Liver (tissue), 9 donors: ENCODE data around the gene TULP4. TPM values are rescaled to one million over a fixed set of nuclear protein-coding genes. Genes with fewer than 3 reads are reported as not detected.

Experiments
- DNase-seq: peaks from one replicate; pipeline ENCODE4 v3.0.0-alpha.2; 2017; ENCODE audit warnings: low spot score
- H3K27ac ChIP-seq, 2 donors: one replicate each; pipeline ENCODE4 v1.7.0; 2013; ENCODE audit warnings: inconsistent platforms in 2 of 2, low read length in 2 of 2, control low read depth in 1 of 2, low read depth in 1 of 2, mild to moderate bottlenecking in 1 of 2
- H3K27me3 ChIP-seq, 4 donors: one replicate each; pipeline versions ENCODE4 v1.6.1 to v1.7.0; 2013; ENCODE audit warnings: low read length in 3 of 4, inconsistent platforms in 1 of 4, mild to moderate bottlenecking in 1 of 4, moderate library complexity in 1 of 4; ENCODE audit not compliant: control insufficient read depth in 4 of 4, insufficient read depth in 4 of 4
- H3K36me3 ChIP-seq, 4 donors: one replicate each; pipeline versions ENCODE4 v1.6.1 to v1.7.0; 2013; ENCODE audit warnings: low read length in 3 of 4, mild to moderate bottlenecking in 3 of 4, low read depth in 1 of 4, moderate library complexity in 1 of 4; ENCODE audit not compliant: control insufficient read depth in 4 of 4, insufficient read depth in 3 of 4
- H3K4me1 ChIP-seq, 4 donors: one replicate each; pipeline versions ENCODE4 v1.6.1 to v1.7.0; 2013; ENCODE audit warnings: low read length in 3 of 4, mild to moderate bottlenecking in 3 of 4, moderate library complexity in 1 of 4; ENCODE audit not compliant: control insufficient read depth in 4 of 4, insufficient read depth in 4 of 4
- H3K4me3 ChIP-seq, 3 donors: one replicate each; pipeline versions ENCODE4 v1.6.1 to v1.7.0; 2013; ENCODE audit warnings: low read length in 3 of 3, control low read depth in 1 of 3, low read depth in 1 of 3, mild to moderate bottlenecking in 1 of 3
- H3K9ac ChIP-seq, 2 donors: one replicate each; pipeline ENCODE4 v1.7.0; 2013; ENCODE audit warnings: low read length in 2 of 2, mild to moderate bottlenecking in 2 of 2, moderate library complexity in 2 of 2, control low read depth in 1 of 2, low read depth in 1 of 2
- H3K9me3 ChIP-seq, 4 donors: one replicate each; pipeline versions ENCODE4 v1.6.1 to v1.7.0; 2013; ENCODE audit warnings: low read length in 3 of 4; ENCODE audit not compliant: control insufficient read depth in 4 of 4
- ATF3 ChIP-seq: IDR thresholded peaks from 2 replicates; pipeline ENCODE4 v1.6.1; 2016; ENCODE audit warnings: antibody characterized with exemption
- CTCF ChIP-seq: fragments of 150-350 bp; IDR thresholded peaks from 2 replicates; pipeline ENCODE4 v1.5.1; 2017; ENCODE audit warnings: improper control_type of control experiment, low read depth, low read length; ENCODE audit not compliant: missing input control
- EGR1 ChIP-seq, 2 donors: IDR thresholded peaks; 2 replicates each; pipeline ENCODE4 v1.6.1; 2016 to 2018; ENCODE audit warnings: antibody characterized with exemption in 2 of 2, low read depth in 2 of 2
- FOXA1 ChIP-seq: IDR thresholded peaks from 2 replicates; pipeline ENCODE4 v1.6.1; 2016; ENCODE audit warnings: antibody characterized with exemption
- FOXA2 ChIP-seq: IDR thresholded peaks from 2 replicates; pipeline ENCODE4 v1.6.1; 2016; ENCODE audit warnings: antibody characterized with exemption
- GABPA ChIP-seq, 2 donors: IDR thresholded peaks in 1 of 2; conservative IDR thresholded peaks in 1 of 2; 2 replicates each; pipeline ENCODE4 v1.6.1; 2016; ENCODE audit warnings: antibody characterized with exemption in 2 of 2, mild to moderate bottlenecking in 1 of 2, moderate library complexity in 1 of 2
- HNF4A ChIP-seq, 2 donors: conservative IDR thresholded peaks; 2 replicates each; pipeline ENCODE4 v1.6.1; 2016; ENCODE audit warnings: antibody characterized with exemption in 2 of 2, mild to moderate bottlenecking in 2 of 2
- HNF4G ChIP-seq: IDR thresholded peaks from 2 replicates; pipeline ENCODE4 v1.6.1; 2016; ENCODE audit warnings: antibody characterized with exemption
- JUND ChIP-seq, 2 donors: IDR thresholded peaks; 2 replicates each; pipeline ENCODE4 v1.6.1; 2016; ENCODE audit warnings: antibody characterized with exemption in 2 of 2
- MAX ChIP-seq: IDR thresholded peaks from 2 replicates; pipeline ENCODE4 v1.6.1; 2016; ENCODE audit warnings: antibody characterized with exemption
- NR2F2 ChIP-seq: IDR thresholded peaks from 2 replicates; pipeline ENCODE4 v1.6.1; 2016; ENCODE audit warnings: antibody characterized with exemption
- RAD21 ChIP-seq, 2 donors: IDR thresholded peaks; 2 replicates each; pipeline ENCODE4 v1.6.1; 2016; ENCODE audit warnings: antibody characterized with exemption in 2 of 2, mild to moderate bottlenecking in 2 of 2
- REST ChIP-seq: IDR thresholded peaks from 2 replicates; pipeline ENCODE4 v1.6.1; 2016; ENCODE audit warnings: antibody characterized with exemption, mild to moderate bottlenecking
- RXRA ChIP-seq, 2 donors: IDR thresholded peaks; 2 replicates each; pipeline ENCODE4 v1.6.1; 2017 to 2018; ENCODE audit warnings: antibody characterized with exemption in 2 of 2, mild to moderate bottlenecking in 1 of 2
- SP1 ChIP-seq: IDR thresholded peaks from 2 replicates; pipeline ENCODE4 v1.6.1; 2018; ENCODE audit warnings: antibody characterized with exemption, mild to moderate bottlenecking
- TAF1 ChIP-seq: conservative IDR thresholded peaks from 2 replicates; pipeline ENCODE4 v1.6.1; 2016; ENCODE audit warnings: antibody characterized with exemption, mild to moderate bottlenecking
- YY1 ChIP-seq: IDR thresholded peaks from 2 replicates; pipeline ENCODE4 v1.6.1; 2016; ENCODE audit warnings: antibody characterized with exemption, mild to moderate bottlenecking
- ZBTB33 ChIP-seq: IDR thresholded peaks from 2 replicates; pipeline ENCODE4 v1.6.1; 2016; ENCODE audit warnings: antibody characterized with exemption
- WGBS: extraction: QIAGEN DNeasy Blood & Tissue Kit; methylation state at CpG from one replicate; pipeline ENCODE4 v1.1.7; 2013; 5-methylcytosine and 5-hydroxymethylcytosine counted together
- polyA plus RNA-seq, 2 donors: library from polyadenylated mRNA; stranded (reverse) in 1 of 2; unstranded in 1 of 2; fragments of 200-250 nt in 1 of 2; fragments of >200 nt in 1 of 2; fragmentation: Nextera tagmentation in 1 of 2; extraction: Ambion mirVana in 1 of 2; gene quantifications; one replicate each; pipeline versions ENCODE4 v1.2.1 to v1.2.3, GENCODE V29; 2013 to 2015
- total RNA-seq, 2 donors: library from RNA; depleted of rRNA; stranded (reverse); fragments of >200 nt; gene quantifications; one replicate each; pipeline ENCODE4 v1.2.3, GENCODE V29; 2014
- donor health status: healthy.
- donor health status: healthy.
- donor health status: healthy.
- donor health status: healthy.
- donor health status: healthy.

TULP4 gene
- total and polyA plus RNA-seq, 4 donors = 2.2 to 53.3 (median 18.0) TPM

- no peak for DNase-seq
- H3K4me1 ChIP-seq = no peaks in the 10 kb centered on the region
- no peak overlapping the region for H3K9ac ChIP-seq
- no peaks in the 10 kb centered on the region for H3K9me3 ChIP-seq
- WGBS = 95% methylated on average over 3 of the region's 3 CpGs
- H3K27ac ChIP-seq = no peak overlapping the region
- no peak overlapping the region for H3K4me3 ChIP-seq
- peaks cover 0 to 2% (median 0%) of the 10 kb centered on the region in 4 donors for H3K36me3 ChIP-seq
- TF ChIP-seq FOXA2 (no peak), FOXA1 (no peak), YY1 (no peak), RAD21 (IDR thresholded peaks at IDR 0.05) (no peak), CTCF (no peak), JUND (IDR thresholded peaks at IDR 0.05) (no peak), MAX (no peak), GABPA (IDR thresholded peaks at IDR 0.05 in 1 of 2, conservative IDR thresholded peaks at IDR 0.05 in 1 of 2) (no peak), EGR1 (IDR thresholded peaks at IDR 0.05; ENCODE audit: low read depth in 2 of 2) (no peak), ZBTB33 (no peak), HNF4A (conservative IDR thresholded peaks at IDR 0.05) (no peak), TAF1 (no peak), SP1 (no peak)
- H3K27me3 ChIP-seq = no peaks in the 10 kb centered on the region
Measured at GRCh38 chr6:158290040-158290439, 22.2 kb upstream of the TULP4 start.

- 81% methylated on average over 3 of the region's 3 CpGs for WGBS
- Histone ChIP-seq H3K27me3 (no peaks in the 10 kb centered on the region), H3K4me3 (no peak overlapping the region), H3K9me3 (no peaks in the 10 kb centered on the region), H3K9ac (no peak overlapping the region), H3K27ac (no peak overlapping the region), H3K36me3 (peaks cover 0 to 2% (median 0%) of the 10 kb centered on the region in 4 donors), H3K4me1 (no peaks in the 10 kb centered on the region)
- DNase-seq = no peak
- TF ChIP-seq JUND (IDR thresholded peaks at IDR 0.05) = no peak
- TF ChIP-seq SP1 = no peak
- no peak for TF ChIP-seq FOXA1
- TF ChIP-seq ZBTB33 = no peak
- no peak for TF ChIP-seq RXRA (IDR thresholded peaks at IDR 0.05)
- TF ChIP-seq TAF1 = no peak
- TF ChIP-seq CTCF = no peak
- no peak for TF ChIP-seq FOXA2
- TF ChIP-seq HNF4A (conservative IDR thresholded peaks at IDR 0.05) = no peak
- TF ChIP-seq GABPA (IDR thresholded peaks at IDR 0.05 in 1 of 2, conservative IDR thresholded peaks at IDR 0.05 in 1 of 2) = no peak
- TF ChIP-seq ATF3 = no peak
- TF ChIP-seq YY1 = no peak
- TF ChIP-seq REST = no peak
- TF ChIP-seq HNF4G = no peak
- TF ChIP-seq NR2F2 = no peak
- TF ChIP-seq EGR1 (IDR thresholded peaks at IDR 0.05; ENCODE audit: low read depth in 2 of 2) = no peak
- TF ChIP-seq RAD21 (IDR thresholded peaks at IDR 0.05) = no peak
- TF ChIP-seq MAX = no peak
Measured at GRCh38 chr6:158290659-158291058, 21.6 kb upstream of the TULP4 start.
